ENCODE results near the gene AMN. TPM values are rescaled to one million over a fixed set of nuclear protein-coding genes. Genes with fewer than 3 reads are reported as not detected.

The AMN gene
- total and polyA plus RNA-seq, 9 of the 15 experiments (the other 6 are each of a cell fraction or from before 2014, with no cell fraction given): 0.04 to 0.14 TPM; not detected in 7

DNA sequence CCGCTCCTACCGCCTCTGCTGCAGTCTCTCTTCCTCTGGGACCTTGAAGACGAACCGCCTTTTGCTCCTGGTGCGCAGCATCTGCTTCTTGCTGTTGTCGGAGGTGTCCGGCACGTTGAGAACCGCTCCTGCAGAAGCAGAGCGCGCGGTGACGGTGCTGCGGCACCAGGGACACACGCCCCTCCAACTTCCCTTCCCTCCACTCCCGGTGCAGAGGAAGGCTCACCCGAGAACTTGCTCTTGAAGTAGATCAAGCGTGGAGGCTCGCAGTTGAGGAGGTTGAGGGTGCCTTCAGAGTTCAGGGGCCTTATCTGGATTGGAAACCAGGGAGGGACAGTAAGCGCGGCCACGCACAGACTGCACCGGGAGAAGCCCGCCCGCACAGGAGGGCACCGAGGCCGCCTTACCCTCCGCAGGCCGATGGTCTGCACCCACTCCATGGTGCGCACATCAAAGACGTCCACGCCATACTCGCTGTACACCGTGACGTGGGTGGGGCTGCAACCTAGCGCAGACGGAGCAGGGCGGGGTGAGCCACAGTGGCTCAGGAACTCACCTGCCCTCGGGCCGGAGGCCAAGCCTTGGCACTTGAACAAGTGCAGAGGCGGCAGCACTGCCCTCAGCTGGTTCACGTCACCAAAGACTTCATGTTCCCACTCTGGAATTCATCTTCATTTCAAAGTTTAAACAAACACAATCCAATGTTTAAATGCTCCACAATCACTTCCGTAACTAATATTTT is 17.5 kb downstream of the AMN start:
- no peaks in the 10 kb centered on the region for H3K79me2 ChIP-seq (ENCODE audit: control insufficient read depth, insufficient read depth, low read length)
- intact Hi-C loops (cut with micrococcal nuclease) (no loop called here), in situ Hi-C loops (cut with MboI) (no loop called here)
- no peak for DNase-seq (ENCODE audit: extremely low read depth in 1 of 4, low spot score in 3 of 4)
- H3K4me3 ChIP-seq: no peak overlapping the region
- H3K27me3 ChIP-seq (ENCODE audit: control insufficient read depth in 2 of 2, insufficient read depth in 2 of 2, low read length in 2 of 2): no peaks in the 10 kb centered on the region
- H4K20me1 ChIP-seq (replicated peaks; ENCODE audit: control insufficient read depth, insufficient read depth, low read length): no peaks in the 10 kb centered on the region
- no peaks in the 10 kb centered on the region for H3K9me1 ChIP-seq (ENCODE audit: control insufficient read depth, insufficient read depth, low read length)
- ATAC-seq: no peak
- peak; percentile 19; the same call in 1 of the 2 replicates for TF ChIP-seq POLR2G (IDR thresholded peaks at IDR 0.05; ENCODE audit: low read depth, low read length)
- no peak for TF ChIP-seq ZNF212 (CRISPR knock-in tag; IDR thresholded peaks at IDR 0.05)
- no peak for TF ChIP-seq ZNF133 (CRISPR knock-in tag; IDR thresholded peaks at IDR 0.05)
- TF ChIP-seq BRD9 (IDR thresholded peaks at IDR 0.05; ENCODE audit: low read depth, partially characterized antibody): no peak
- TF ChIP-seq RBM22 (IDR thresholded peaks at IDR 0.05; ENCODE audit: low read depth, low read length, poor library complexity, severe bottlenecking): peak; percentile 44
- H2AFZ ChIP-seq (ENCODE audit: low read depth, low read length): no peak overlapping the region
- peaks cover 4 to 19% of the 10 kb centered on the region in 2 experiments; a peak in 3 of 5 replicates for H3K4me1 ChIP-seq (replicated peaks in 1 of 2; ENCODE audit: control insufficient read depth in 2 of 2, insufficient read depth in 2 of 2, low read length in 2 of 2)
- peaks cover 2% of the 10 kb centered on the region; the same call in 1 of the 3 replicates for H3K36me3 ChIP-seq (ENCODE audit: control insufficient read depth, insufficient read depth, low read length)
- H3K27ac ChIP-seq (ENCODE audit: extremely low read depth, low read depth, low read length): no peak overlapping the region
- no peak overlapping the region for H3K4me2 ChIP-seq (ENCODE audit: insufficient read depth, low read length)
- POLR2A ChIA-PET: interaction anchor here (1.2 kb wide), 1 partner anchor 24 kb away, joined by 3 read pairs; no protein-coding TSS in a partner anchor
- 87% methylated on average over 16 of the region's 43 CpGs for WGBS (ENCODE audit: insufficient coverage, low coverage, missing lambda C conversion rate)
- FAIRE-seq: no peak
- no peak overlapping the region for H3K9ac ChIP-seq (ENCODE audit: insufficient read depth in 1 of 2, low read depth in 2 of 2, low read length in 2 of 2)
- no TSS peak for BruUV-seq (replicated peaks)
- CTCF ChIA-PET (ENCODE audit: low intra/inter-chr PET ratio): no interaction called here
- no peaks in the 10 kb centered on the region for H3K9me3 ChIP-seq (replicated peaks; ENCODE audit: control insufficient read depth, insufficient read depth, low read depth, low read length)
